AG08396 (cell line): Measurements from ENCODE around the gene LIMK2.
"Not testable (repeated sequence)": the region's sequence is repeated elsewhere in the genome, so short reads cannot be mapped to it uniquely, and the experiment has no call there.

ENCODE experiments used
- DNase-seq: peaks from one replicate; pipeline ENCODE4 v3.0.0; 2012; ENCODE audit warnings: low spot score, mixed read lengths

LIMK2 gene

GRCh38 chr22:31211482-31211861 is 626 bp upstream of the LIMK2 start:
- no peak for DNase-seq

DNA sequence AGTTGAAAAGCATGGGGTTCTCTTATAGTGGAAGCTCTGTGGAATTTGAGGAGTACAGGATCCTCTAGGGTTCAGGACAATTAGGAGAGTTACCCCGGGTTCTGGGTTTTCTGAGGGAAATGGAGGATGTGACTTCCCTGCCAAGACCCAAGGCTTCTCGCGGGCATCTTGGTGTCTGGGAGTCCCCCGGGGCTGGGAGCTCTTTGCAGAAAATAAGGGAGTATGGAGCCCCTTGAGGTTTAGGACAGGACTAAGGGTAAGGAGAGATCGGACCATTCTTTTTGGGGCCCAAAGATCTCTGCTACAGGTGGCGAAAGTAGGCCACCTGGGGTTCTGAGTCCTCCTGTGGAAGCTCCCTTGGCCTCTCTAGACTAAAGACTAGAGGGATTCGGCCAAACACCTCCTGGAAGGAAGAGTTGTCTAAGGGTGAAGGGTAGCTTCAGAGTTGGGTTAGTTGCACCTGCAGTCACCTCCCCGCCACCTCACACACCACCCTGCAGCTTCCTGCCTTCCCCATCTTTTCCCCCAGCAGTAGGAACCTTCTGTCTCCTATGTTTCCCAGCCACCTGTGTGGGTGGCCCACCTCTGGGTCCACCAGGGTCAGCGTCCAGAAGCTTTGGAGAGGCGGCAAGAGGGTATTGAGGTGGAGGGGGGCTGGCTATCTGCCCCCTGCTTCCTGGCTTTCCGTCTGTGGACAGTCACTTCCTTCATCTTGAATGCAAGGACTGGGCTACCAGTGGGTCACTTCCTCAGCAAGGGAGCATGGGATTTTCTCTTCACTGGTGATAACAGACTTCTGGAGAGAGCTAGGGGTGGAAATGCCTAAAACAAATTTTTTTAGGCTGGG is 908 bp downstream of the LIMK2 start:
- no peak for DNase-seq

DNA sequence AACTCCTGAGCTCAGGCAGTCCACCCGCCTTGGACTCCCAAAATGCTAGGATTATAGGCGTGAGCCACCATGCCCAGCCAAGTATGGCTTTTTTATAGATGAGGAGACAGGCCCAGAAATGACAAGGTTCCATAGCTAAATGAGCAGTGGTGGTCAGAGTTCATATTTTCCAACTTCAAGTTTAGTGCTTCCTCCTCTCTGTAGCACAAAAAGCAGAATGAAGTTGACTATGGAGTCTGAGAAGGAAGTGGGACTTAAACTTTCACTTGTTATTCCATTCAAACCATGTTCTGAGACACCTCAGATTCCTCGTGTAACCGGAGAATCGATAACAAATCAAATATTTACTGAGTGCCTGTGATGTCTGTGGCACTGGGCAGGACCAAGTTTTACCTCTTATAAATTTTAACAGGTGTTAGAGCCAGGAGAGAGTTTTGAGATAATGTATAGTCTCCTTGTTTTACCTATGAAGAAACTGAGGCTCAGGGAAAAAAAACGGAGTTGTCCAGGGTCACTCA is 3.0 kb downstream of the LIMK2 start:
- DNase-seq, result no peak

DNA sequence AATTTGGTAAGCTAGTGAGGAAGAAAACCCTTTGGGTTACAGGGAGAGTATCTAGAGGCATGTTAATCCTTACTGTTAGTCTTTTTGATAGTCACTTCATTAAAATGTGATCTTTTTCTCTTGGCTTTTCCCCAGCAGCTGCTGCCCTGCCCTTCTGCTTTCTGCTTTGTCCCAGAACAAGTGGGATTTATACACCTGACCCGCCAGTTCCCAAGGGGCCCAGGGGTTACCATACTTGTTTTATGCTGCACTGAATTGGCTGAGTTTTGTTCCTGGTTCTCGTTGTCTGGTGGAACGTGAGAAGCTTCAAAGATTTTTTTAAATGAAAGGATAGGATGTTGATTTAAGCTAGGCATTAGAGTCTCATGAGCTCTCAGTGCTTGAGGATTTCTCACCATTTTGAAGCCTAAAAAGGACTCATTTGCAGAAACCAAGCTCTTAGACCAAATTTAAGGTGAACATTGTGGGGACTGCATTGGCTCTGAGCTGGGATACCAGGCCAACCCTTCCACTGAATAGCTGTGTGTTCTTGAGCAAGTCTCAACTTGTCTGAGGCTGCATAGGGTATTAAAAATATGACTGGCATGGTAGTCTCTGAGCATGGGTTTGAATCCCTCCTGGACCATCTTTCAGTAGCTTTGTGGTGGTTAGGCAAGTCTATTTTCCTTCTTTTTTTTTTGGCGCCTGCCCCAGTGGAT is 6.6 kb downstream of the LIMK2 start:
- DNase-seq, result no peak

DNA sequence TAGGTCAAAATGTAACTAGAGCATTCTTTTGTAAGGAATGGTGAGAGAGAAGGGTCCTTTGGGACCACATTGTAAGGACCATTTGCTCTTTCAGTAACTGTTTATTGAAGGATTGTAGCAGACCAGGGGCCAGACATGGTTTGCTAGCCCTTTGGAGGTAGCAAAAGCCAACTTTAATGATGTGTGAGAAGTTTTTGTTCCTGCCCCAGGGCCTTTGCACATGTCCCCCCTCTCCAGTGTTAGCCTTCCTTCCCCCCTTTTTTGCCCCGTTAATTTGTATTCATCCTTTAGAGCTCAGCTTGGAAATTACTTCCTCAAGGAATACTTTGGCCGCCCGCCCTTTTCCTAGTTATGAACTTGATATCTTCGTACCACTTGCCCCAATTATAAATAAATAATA is 9.0 kb downstream of the LIMK2 start:
- no peak for DNase-seq

DNA sequence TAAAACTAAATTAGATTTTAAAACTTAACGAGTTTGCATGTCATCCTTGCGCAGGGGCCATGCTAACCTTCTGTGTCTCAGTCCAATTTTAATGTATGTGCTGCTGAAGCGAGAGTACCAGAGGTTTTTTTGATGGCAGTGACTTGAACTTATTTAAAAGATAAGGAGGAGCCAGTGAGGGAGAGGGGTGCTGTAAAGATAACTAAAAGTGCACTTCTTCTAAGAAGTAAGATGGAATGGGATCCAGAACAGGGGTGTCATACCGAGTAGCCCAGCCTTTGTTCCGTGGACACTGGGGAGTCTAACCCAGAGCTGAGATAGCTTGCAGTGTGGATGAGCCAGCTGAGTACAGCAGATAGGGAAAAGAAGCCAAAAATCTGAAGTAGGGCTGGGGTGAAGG is 10.6 kb downstream of the LIMK2 start:
- no peak for DNase-seq

DNA sequence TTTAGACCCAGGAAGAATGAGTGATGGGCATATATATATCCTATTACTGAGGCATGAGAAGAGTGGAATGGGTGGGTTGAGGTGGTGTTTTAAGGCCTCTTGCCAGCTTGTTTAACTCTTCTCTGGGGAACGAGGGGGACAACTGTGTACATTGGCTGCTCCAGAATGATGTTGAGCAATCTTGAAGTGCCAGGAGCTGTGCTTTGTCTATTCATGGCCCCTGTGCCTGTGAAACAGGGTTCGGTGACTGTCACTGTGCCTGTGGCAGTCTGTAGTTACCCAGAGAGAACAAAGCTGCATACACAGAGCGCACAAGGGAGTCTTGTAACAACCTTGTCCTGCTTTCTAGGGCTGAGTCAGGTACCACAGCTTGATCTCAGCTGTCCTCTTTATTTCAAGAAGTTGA is 11.7 kb downstream of the LIMK2 start:
- DNase-seq, result no peak

DNA sequence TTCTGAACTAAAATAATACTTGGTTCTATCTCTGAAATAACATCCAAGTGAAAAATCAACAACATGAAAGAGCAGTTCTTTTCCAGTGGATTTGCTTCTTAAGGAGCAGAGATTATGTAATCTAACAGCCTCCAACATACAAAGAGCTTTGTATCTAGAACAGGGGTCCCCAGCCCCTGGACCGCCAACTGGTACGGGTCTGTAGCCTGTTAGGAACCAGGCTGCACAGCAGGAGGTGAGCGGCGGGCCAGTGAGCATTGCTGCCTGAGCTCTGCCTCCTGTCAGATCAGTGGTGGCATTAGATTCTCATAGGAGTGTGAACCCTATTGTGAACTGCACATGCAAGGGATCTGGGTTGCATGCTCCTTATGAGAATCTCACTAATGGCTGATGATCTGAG is 12.6 kb downstream of the LIMK2 start:
- not testable (repeated sequence) for DNase-seq

- DNase-seq, result no peak
Measured at GRCh38 chr22:31227186-31227585, 15.1 kb downstream of the LIMK2 start.

- no peak for DNase-seq
Measured at GRCh38 chr22:31229402-31230079, 17.4 kb downstream of the LIMK2 start.

DNA sequence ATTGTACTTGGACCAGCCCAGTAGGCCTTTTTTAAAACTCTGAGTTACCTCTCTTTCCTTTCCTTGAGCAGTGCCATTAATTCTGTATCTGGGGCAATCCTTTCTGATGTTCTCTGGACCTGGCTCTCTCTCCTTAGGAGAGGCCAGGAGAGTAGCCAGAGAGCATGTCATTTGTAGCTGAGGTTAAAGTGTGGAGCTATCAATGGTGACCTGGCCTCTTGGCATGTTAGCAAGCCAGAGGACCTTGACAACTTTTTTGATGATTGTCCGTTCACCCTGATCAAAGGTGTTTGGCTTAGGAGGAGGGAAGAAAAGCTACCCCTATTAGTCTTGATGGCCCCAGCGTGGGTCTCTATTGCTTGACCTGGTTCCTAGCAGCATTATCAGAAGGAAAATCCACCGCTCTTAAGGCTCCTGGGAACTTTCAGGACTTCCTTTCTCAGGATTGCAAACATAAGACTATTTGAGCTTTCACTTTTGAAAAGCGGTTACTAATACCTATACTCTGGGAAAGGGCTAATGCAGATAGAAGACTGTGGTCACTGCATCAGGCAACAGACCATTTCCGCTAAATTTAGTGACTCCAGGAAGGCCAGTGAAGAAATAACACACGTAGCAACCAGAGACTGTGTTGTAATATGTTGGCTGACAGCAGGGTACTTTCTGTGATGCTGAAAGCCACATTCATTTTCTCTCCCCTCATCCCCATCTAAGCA is 18.2 kb downstream of the LIMK2 start:
- DNase-seq, result no peak

GRCh38 chr22:31230871-31231621 is 18.9 kb downstream of the LIMK2 start:
- DNase-seq, result peak; percentile 59

DNA sequence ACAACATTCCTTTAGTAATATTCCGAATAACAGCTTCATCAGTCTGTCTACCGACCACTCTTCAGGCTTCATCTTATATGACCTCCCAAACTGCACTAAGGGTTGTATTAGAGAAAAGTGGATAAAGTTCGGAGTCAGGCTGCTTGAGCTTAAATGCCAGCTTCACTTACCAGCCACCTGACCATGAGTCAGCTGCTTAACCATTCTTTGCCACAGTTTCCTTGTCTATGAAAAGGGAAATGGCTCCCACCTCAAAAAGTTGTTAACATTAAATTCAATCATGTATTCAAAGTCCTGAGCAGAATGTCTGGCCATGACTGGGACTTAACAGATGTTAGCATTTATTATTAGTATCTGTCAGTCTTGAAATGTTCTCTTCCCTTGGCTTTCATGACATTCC is 20.9 kb downstream of the LIMK2 start:
- no peak for DNase-seq

- DNase-seq, result no peak
Measured at GRCh38 chr22:31235081-31235480, 23.0 kb downstream of the LIMK2 start.

GRCh38 chr22:31236044-31236443 is 23.9 kb downstream of the LIMK2 start:
- DNase-seq, result not testable (repeated sequence)

DNA sequence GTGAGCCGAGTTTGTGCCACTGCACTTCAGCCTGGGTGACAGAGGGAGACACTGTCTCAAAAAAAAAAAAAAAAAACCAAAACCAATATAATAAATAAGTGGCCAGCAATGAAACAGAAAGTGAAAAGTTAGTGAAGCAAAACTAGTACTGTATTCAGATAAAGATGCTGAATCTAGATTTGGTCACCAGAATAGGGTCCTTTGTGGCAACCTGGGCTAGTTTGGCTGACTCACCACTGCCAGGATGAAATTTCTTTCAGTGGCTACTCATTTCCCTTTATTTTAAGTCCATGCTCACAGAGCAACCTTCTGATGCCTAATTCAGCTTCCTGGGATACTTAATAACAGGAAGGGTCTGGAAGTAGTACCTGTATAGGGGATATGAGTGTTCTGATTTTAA is 26.0 kb downstream of the LIMK2 start:
- no peak for DNase-seq

GRCh38 chr22:31239771-31240370 is 27.8 kb downstream of the LIMK2 start:
- DNase-seq, result no peak

GRCh38 chr22:31241200-31241599 is 29.1 kb downstream of the LIMK2 start:
- no peak for DNase-seq

DNA sequence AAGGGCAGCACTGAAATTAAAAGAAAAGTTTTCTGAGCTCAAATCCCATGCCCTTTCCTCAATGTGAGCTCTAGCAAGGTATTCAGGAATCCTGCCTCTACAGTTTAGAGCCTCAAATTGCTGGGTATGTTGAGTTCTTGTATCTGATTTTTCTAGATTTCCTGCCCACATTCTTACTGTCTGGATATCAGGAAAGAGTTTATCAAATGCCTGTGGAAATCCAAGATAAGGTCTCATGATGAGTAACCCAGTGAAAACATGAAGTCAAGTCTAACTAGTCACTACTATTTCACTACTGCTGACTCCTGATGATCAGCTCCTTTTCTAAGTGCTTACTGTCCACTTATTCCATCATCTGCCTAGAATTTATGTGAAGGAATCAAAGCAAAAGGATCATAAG is 29.8 kb downstream of the LIMK2 start:
- peak; percentile 47 for DNase-seq

DNA sequence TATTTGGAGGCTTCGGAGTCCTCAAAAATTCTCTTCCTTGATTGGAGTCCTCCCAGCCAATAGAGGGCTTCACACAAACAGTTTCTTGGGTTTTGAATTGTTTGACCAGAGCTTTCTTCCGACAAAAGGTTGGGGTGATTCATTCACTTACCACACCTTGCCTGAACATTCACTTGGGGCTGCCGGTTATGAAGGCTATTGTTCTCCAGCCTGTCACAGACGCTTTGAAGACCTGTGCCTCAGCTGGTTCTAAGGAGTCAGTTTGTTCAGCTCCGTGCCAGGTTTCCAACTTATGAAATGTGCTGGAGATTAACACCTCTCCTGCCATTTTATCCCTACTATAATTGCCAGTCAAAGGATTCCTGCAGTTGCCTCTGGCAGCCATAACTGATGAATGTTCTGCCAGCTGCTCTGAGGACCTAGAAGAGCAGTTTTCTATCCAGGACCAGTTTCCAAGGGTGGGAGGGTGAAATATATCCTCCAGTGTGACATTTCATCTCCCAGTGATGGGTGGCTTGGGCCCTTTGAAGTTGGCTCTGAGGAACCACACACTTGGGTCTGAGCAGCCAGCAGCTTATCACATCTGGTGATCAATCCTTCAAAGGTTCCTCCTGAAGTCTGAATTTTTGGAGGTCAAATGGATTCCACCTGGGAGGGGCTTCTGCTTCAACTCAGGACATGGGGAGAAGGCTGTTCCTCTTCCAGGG is 31.4 kb downstream of the LIMK2 start:
- DNase-seq, result no peak
